SU-DHL-6 (cell line): ENCODE results near the gene TMEM109.

Experiments used
- CTCF ChIP-seq: fragments of 200-600 bp; sonication (generic); IDR thresholded peaks from one replicate; pipeline ENCODE4 v1.5.1; 2017; ENCODE audit warnings: antibody characterized with exemption, mild to moderate bottlenecking, low read length, moderate library complexity; ENCODE audit not compliant: insufficient read depth, poor library complexity, severe bottlenecking
- EZH2phosphoT487 ChIP-seq: fragments of 200-600 bp; sonication (generic), shearing (Covaris generic); conservative IDR thresholded peaks from 2 replicates; pipeline ENCODE4 v1.6.1; 2018; ENCODE audit warnings: mild to moderate bottlenecking, antibody characterized with exemption, low read length, moderate library complexity, mixed read lengths

DNA sequence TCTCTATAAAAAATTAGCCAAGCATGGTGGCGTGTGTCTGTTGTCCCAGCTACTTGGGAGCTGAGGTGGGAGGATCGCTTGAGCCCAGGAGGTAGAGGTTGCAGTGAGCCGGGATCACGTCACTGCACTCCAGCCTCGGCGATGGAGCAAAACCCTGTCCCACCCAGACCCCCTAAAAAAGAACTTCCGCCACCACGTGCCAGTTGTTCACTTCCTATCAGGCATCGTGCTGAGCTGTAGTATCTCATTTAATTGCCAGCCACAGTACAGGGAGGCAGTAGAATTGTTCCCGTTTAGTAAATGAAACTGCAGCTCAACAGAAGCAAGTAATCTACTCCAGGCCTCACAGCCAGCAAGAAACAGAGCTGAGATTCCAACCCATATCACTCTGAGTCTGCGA is 7.3 kb downstream of the TMEM109 start:
- TF ChIP-seq CTCF (no peak), EZH2phosphoT487 (no peak)
